Activated CD4-positive, alpha-beta T cell treated with anti-CD3 and anti-CD28 coated beads, Interleukin-2, amount 50 U/mL, for 48 hours (primary cell): ENCODE measurements around the gene AUNIP.
"Not testable (repeated sequence)": the region's sequence is repeated elsewhere in the genome, so short reads cannot be mapped to it uniquely, and the experiment has no call there.

Experiments
- DNase-seq, 2 experiments: peaks; one replicate each; pipeline ENCODE4 v3.0.0-alpha.2; 2020

AUNIP gene

GRCh38 chr1:25863486-25864262, 4.4 kb upstream of the AUNIP start:
- no peak for DNase-seq

- DNase-seq = no peak
Measured at GRCh38 chr1:25862785-25863485, 3.7 kb upstream of the AUNIP start.

GRCh38 chr1:25861316-25862286, 2.3 kb upstream of the AUNIP start:
- DNase-seq = no peak

GRCh38 chr1:25858494-25858893, 763 bp downstream of the AUNIP start:
- DNase-seq = no peak

GRCh38 chr1:25856856-25857255, 2.4 kb downstream of the AUNIP start:
- DNase-seq = no peak

GRCh38 chr1:25854554-25854953, 4.7 kb downstream of the AUNIP start:
- DNase-seq = no peak

- no peak for DNase-seq
Measured at GRCh38 chr1:25848531-25848930, 10.7 kb downstream of the AUNIP start.

GRCh38 chr1:25847929-25848328, 11.3 kb downstream of the AUNIP start:
- DNase-seq = no peak

- no peak for DNase-seq
Measured at GRCh38 chr1:25845664-25846063, 13.6 kb downstream of the AUNIP start.

GRCh38 chr1:25844536-25845337, 14.5 kb downstream of the AUNIP start:
- DNase-seq = no peak

GRCh38 chr1:25843483-25843882, 15.8 kb downstream of the AUNIP start:
- DNase-seq = no peak

- DNase-seq = not testable (repeated sequence)
Measured at GRCh38 chr1:25839808-25840207, 19.4 kb downstream of the AUNIP start.

- no peak for DNase-seq
Measured at GRCh38 chr1:25837262-25837875, 21.9 kb downstream of the AUNIP start.

GRCh38 chr1:25836695-25837094, 22.6 kb downstream of the AUNIP start:
- no peak for DNase-seq

GRCh38 chr1:25834894-25835293, 24.4 kb downstream of the AUNIP start:
- DNase-seq = no peak

- no peak for DNase-seq
Measured at GRCh38 chr1:25833158-25833557, 26.1 kb downstream of the AUNIP start.

- DNase-seq = no peak
Measured at GRCh38 chr1:25832336-25833037, 26.8 kb downstream of the AUNIP start.

- no peak for DNase-seq
Measured at GRCh38 chr1:25831569-25832196, 27.6 kb downstream of the AUNIP start.

- DNase-seq = no peak
Measured at GRCh38 chr1:25829046-25829445, 30.2 kb downstream of the AUNIP start.

GRCh38 chr1:25828491-25828890, 30.8 kb downstream of the AUNIP start:
- no peak for DNase-seq

GRCh38 chr1:25826571-25826970, 32.7 kb downstream of the AUNIP start:
- no peak for DNase-seq
